Urothelium cell line (cell line): ENCODE results near the gene ATRNL1.
"Not testable (repeated sequence)": the region's sequence is repeated elsewhere in the genome, so short reads cannot be mapped to it uniquely, and the experiment has no call there.

Source experiments
- DNase-seq: peaks from one replicate; pipeline ENCODE4 v3.0.0; 2011; ENCODE audit warnings: low spot score, mixed read lengths
- FAIRE-seq: peaks from 2 replicates; lab custom pipeline; 2011; peaks lifted over from hg19 to GRCh38; lab: Jason Lieb, UNC

Gene ATRNL1

DNA sequence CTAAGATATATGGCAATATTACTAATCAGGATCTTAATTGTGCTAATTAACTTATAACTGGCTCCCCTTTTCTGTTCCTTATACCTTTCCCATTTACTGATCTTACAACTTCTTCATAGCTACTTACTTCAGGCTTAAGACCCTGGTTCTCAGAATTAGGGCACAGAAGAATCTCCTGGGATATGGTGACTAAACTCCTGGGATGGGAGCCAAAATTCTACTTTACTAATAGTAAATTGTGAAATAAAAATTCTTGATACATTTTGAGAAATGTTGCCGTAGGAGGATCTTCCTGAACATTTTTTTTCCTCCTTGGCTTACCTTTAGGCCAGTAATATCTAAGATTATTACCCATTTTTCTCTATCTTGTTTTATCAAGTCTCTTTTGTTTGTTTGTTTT is 309.5 kb downstream of the ATRNL1 start:
- peak; percentile 17 for DNase-seq
- FAIRE-seq, result no peak

DNA sequence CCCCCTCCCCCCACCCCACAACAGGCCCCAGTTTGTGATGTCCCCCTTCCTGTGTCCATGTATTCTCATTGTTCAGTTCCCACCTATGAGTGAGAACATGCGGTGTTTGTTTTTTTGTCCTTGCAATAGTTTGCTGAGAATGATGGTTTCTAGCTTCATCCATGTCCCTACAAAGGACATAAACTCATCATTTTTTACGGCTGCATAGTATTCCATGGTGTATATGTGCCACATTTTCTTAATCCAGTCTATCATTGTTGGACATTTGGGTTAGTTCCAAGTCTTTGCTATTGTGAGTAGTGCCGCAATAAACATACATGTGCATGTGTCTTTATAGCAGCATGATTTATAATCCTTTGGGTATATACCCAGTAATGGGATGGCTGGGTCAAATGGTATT is 312.7 kb downstream of the ATRNL1 start:
- DNase-seq, FAIRE-seq: not testable (repeated sequence)

DNA sequence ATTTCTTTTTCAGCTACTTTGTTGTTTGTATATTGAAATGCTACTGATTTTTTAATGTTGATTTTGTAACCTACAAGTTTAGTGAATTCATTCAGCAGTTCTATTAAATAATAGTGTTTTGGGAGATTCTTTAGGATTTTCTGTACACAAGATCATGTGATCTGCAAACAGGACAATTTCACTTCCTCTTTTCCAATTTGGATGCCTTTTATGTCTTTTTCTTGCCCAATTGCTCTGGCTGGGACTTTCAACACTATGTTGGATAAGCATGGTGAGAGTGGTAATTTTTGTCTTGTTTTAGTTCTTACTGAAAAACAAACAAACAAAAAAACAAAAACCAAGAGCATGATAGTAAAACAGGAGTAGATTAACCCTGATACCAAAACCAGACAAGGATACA is 316.2 kb downstream of the ATRNL1 start:
- DNase-seq, result no peak
- FAIRE-seq, result no peak

DNA sequence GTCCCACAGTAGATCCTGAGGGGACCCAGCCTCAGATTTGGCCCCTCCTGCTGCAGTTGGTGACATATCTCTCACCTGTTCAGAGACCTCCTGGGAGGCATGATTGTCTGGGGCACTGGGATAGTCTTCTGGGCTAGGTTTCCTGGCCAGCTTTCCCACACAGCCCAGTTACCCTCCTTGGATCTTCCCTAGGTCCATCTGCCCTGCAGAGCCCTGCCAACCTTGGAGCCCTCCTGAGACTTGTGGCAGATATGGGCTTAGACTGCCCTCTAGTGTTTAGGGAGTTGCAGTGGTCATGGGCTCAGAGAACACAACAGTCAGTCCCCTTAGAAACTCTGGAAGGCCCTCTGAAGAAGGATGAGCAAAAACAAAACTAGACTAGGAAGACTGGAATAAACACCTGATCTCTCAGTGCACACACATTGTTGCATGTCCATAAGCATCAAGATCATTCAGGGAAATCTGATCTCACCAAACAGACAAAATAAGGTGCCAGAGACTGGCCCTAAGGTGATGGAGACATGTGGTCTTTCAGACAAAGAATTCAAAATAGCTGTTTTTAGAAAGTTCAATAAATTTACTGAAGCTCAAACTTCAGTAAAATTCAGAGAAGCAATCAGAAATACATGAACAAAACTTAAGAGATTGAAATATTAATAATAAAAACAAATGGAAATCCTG is 324.6 kb downstream of the ATRNL1 start:
- FAIRE-seq (no peak), DNase-seq (peak; percentile 61)

DNA sequence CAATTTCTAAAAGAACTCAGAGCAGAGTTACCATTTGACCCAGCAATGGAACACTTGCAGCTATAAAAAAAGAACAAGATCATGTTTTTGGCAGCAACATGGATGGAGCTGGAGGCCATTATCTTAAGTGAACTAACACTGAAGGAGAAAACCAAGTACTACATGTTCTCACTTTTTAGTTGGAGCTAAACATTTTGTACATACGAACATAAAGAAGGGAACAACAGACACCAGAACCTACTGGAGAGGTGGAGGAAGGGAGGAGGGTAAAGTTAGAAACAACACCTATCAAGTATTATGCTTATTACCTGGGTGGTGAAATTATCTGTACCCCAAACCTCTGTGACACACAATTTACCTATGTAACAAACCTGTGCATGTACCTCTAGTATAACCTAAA is 329.5 kb downstream of the ATRNL1 start:
- DNase-seq (no peak), FAIRE-seq (no peak)

DNA sequence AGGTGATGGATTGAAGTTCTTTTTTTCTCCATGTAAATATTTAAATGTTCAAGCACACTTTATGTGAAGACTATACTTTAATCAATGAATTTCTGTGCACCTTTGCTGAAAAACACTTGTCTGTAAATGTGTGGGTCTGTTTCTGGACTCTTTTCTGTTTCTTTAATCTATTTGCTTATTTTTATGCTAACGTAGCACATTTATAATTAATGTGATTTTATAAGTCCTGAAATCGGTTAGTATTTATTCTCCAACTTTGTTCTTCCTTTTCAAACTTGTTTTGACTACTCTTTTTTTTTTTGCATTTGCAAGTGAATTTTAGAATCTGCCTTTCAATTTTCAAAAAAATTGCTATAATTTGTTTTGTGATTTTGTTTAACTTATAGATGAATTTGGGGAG is 334.4 kb downstream of the ATRNL1 start:
- FAIRE-seq (no peak), DNase-seq (no peak)

DNA sequence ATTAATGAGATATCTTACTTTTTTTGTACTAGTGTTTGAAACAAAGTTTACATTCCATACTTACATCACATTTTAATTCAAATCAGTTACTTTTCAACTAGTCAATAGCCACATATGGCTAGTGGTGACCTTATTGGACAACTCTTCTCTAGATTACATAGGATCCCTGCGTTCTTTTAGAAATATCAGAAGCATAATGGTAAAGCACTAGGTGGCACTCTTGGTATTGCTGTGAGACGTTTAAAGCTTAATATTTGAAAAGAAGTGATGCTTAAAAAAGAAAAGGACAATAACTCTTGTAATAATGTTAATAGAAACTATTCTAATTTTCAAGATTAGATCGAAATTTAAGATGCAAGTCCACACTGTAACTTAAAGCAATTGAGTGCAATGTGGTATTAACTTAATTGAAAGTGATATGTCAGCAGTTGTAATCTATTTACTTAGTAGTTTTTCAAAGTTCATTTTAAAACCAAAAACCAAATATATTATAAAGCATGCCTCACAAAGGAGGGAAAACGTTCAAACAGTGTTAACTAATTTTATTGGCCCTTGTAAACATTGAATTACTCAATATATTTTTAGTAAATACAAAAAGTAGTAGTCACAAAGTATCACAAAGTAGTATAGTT is 339.1 kb downstream of the ATRNL1 start:
- DNase-seq, result no peak
- FAIRE-seq, result no peak

DNA sequence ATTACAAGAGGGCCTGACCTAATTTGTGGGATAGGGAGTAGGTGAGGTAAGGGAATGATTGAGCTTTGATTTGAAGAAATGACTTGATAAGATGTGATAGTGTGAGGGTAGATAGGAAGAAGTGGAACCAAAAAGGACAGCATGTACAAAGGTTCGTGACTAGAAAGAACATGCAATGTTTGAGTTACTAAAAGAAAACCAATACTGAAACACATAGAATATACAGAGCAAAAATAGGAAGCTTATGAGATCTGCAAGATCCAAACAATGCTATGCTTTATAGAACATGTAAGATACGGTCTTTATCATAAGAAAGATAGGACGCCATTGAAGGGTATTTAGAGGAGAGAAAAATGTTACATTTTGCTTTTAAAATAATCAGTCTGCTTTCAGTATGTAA is 343.8 kb downstream of the ATRNL1 start:
- FAIRE-seq (no peak), DNase-seq (no peak)

DNA sequence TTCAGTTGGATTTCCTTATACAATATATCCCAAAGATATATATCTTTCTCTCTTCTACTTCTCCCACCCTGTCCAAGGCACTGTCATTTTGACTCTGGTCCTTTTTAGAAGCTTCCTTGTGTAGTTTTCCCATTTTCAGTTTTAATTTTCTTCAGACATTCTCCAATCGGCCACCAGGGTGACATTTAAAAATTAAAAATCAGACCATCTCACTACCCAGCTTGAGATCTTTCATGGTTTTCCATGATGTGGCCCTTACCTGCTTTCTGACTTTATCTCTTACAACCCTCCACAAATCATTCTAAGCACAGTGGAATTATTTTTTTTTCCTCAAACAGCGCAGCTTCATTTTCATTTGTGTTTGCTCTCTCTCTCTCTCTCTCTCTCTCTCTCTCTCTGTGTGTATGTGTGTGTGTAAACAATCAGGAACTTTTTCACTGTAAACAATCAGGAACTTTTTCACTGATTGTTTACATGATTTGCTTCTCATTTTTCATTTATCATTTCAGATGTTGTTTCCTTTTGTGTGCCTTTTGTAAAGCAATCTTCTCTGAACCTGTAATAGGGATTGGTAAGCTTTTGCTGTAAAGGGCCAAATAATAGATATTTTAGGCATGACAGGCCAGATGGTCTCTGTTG is 348.9 kb downstream of the ATRNL1 start:
- DNase-seq (no peak), FAIRE-seq (no peak)

DNA sequence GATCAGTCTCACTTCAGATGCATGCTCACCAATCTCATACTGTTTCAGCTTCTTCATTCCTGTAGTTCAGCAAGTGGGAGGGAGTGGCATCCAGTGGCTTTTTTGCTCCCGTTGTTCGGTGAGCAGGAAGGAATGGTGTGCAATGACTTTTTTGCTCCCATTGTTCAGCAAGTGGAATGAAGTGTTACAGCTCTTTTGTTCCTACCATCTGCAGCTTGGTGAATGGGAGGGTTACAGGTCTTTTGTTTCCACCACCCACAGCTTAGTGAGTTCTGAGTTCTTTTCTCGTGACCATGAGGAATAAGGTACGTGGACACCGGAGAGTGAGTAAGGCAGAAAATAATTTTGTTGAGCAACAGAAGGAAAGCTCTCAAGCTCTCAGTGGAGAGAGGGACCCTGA is 363.6 kb downstream of the ATRNL1 start:
- no peak for FAIRE-seq

DNA sequence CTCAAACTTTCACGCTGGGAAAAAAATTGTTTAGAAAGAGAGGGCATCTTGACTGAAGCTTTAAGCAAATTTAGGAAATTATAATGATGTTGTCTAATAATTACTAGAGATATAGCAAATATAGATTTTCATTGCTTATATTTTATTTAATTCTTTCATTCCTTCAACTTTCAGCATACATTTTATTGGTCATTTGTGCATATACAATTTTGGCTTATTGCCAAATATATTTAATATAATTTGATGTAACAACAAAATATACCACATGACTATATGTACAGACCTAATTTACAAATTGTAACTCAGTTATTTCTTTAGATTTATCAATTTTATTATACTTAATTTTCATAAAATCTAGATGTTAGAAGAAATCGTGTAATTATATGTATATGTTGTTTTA is 390.1 kb downstream of the ATRNL1 start:
- FAIRE-seq (no peak), DNase-seq (no peak)

More for the DNA sequence above, 363.6 kb downstream of the ATRNL1 start:
- no peak for DNase-seq

DNA sequence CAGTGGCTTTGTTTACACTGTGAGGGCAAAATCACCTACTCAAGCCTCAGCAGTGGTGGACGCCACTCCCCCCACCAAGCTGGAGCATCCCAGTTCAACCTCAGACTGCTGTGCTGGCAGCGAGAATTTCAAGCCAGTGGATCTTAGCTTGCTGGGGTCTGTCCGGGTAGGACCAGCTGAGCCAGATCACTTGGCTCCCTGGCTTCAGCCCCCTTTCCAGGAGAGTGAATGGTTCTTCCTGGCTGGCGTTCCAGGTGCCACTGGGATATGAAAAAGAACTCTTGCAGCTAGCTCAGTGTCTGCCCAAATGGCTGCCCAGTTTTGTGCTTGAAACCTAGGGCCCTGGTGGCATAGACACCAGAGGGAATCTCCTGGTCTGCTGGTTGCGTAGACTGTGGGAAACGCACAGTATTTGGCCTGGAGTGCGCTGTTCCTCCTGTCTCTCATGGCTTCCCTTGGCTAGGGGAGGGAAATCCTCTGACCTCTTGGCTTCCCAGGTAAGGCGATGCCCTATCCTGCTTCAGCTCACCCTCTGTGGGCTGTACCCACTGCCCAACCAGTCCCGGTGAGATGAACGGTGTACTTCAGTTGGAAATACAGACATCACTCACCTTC is 398.5 kb downstream of the ATRNL1 start:
- DNase-seq (no peak), FAIRE-seq (no peak)

DNA sequence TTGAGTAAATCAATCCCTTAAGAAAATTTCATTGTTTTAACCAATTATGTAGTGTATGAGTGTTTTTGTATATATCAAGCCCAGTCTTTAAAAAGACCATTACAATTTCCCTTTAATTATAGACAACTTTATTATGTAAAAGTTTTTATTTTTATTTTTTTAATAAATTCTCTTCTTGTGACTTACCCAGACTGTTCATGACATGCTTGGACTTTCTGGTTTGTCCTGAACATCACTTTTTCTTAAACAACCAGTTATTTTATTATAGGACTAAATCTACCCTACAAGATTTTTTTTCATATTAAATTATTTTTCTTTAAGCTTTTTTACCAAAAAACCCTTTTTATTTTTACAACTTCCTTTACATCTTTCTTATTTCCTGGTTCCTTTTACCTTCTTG is 410.4 kb downstream of the ATRNL1 start:
- no peak for FAIRE-seq
- DNase-seq, result no peak

DNA sequence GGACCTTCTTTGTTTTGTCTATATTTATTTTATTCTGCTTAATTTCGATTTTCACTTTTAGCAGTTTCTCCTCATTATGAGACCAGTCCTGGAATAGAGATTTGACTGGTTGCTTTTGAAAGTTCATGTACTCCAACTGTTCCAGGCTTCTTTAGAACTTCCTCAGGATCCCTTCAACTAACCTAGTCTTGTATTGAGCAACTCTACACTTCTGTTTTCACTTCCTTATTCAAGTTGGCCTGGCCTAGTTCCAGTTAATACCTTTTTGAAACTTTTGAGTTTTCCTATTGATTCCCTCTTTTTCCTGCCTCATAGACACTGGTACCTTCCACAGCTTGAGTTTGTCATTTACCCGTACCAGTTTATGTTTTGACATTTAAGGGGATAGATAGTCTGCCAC is 421.7 kb downstream of the ATRNL1 start:
- FAIRE-seq (no peak), DNase-seq (no peak)

DNA sequence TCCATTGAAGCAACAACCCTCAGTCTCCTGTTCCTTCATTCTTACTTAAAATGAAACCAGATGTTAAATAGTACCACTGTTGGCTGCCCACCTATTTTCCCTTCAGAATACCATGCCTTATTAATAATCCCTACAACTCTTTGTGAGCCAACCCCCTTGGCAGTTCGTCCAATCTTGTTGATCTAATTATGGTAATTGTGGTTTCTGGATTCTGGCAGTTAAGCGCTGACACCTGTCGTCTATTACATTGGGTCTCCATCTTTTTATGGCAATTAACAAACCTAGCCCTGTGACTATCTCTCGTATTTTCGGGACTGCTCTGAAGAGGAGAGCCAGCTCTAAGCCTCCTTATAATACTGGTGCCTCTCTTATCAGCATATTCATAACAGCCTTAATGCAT is 432.0 kb downstream of the ATRNL1 start:
- FAIRE-seq (no peak), DNase-seq (no peak)

DNA sequence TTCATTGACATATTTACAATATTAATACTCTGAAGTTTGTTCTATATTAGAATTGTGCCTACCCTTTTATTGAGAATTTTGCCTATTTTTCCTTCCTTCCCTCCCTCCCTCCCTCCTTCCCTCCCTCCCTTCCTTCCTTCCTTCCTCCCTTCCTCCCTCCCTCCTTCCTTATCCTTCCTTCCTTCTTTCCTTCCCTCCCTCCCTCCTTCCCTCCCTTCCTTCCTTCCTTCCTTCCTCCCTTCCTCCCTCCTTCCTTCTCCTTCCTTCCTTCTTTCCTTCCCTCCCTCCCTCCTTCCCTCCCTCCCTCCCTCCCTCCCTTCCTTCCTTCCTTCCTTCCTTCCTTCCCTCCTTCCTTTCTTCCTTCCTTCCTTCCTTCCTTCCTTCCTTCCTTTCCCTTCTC is 434.5 kb downstream of the ATRNL1 start:
- not testable (repeated sequence) for FAIRE-seq, DNase-seq

DNA sequence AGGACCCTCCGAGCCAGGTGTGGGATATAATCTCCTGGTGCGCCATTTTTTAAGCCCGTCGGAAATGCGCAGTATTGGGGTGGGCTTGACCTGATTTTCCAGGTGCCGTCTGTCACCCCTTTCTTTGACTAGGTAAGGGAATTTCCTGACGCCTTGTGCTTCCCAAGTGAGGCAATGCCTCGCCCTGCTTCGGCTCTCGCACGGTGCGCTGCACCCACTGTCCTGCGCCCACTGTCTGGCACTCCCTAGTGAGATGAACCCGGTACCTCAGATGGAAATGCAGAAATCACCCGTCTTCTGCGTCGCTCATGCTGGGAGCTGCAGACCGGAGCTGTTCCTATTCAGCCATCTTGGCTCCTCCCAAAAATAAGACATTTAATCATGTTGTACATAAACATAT is 443.2 kb downstream of the ATRNL1 start:
- not testable (repeated sequence) for FAIRE-seq, DNase-seq

DNA sequence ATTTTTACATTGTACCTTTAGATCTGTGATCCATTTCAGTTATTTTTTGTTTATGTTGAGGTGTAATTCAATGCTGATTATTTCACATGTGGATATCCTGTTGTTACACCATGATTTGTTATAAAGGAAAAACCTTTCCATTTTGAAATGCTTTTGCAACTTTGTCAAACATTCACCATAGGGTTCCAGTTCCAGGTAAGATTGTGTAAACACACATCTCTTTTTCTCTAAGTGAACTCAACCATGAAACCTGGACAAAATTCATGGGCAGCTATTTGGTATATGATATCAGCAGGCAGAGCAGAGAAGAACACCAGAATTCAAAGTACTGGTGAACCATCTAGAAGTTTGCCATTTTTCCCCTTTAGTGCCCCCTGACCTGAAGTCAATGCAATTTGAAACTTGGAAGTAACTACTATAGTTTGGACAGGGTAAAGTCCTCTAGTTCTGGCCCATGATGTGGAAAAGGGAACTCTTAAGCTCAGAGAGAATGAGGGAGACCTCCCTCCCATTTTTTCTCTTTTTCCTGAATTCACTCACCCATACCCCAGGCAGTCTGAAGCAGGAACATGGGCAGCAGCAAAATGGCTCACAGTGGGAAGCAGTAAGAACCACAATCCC is 446.1 kb downstream of the ATRNL1 start:
- FAIRE-seq (no peak), DNase-seq (no peak)

DNA sequence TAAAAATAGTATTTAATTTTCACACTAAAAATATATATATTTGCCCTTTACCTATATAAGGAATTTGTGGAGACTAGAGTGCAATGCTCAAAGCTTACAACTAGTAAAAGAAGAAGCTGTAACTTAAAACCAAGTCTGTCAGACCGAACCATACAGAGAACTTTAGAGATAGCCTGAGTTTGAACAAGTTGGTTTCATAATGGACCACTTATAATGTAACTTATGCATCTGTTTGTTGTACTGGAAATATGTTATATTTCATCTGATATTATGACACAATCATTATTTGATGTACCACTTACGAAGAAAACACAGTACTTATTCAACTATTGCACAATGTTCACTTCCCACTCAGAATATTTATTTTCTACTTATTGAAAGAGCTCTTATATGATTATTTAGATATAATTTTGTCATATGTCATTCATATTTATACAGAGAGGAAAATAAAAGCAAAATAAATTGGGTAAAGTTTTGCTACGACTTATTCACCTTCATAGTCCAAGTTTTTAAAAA is 462.8 kb downstream of the ATRNL1 start:
- FAIRE-seq (no peak), DNase-seq (no peak)

DNA sequence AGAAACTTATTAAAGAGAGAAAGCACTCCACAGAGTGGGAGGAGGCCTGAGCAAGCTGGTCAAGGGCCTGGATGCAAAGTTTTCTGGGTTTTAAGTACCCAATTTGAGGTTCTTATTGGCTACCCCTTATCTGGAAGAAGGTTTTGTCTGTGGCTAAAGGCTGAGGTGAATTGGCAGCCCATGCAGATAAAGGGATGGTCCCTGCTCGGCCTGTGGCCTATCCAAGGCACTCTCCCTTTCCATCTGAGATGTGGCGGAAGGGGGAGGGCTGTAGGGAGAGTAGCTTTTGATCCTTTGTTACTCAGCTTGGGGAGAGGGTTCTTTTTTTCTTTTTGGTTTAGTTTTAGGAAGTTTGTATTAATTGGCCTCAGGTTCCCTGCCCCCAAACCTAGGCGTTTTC is 465.1 kb downstream of the ATRNL1 start:
- DNase-seq, result no peak
- no peak for FAIRE-seq

DNA sequence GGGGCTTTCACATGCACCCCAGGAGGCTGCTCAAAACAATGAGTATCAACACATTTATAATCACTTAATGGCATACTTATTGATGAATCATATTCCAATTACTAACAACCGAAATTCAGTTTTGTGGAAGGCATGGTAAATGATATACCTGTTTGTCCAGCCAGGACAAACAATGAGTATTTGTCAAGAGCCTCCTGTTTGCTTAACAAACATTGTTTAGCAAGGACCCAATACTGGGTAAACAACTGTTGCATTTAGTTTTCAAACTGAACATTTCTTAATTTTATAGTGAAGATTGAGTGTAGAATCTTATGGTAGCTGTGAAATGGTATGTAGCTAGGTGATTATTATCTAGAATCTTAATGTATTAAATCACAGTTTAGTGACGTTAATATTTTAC is 473.7 kb downstream of the ATRNL1 start:
- DNase-seq, result no peak
- FAIRE-seq, result no peak
